GM23248 (cell line): ENCODE measurements around the gene PPARGC1A.

ENCODE experiments used
- EZH2 ChIP-seq: fragments of 200-600 bp; sonication (generic); IDR thresholded peaks from 2 replicates; pipeline ENCODE4 v1.6.1; 2018; ENCODE audit warnings: antibody characterized with exemption, mild to moderate bottlenecking; ENCODE audit not compliant: insufficient read depth, poor library complexity, severe bottlenecking
- EZH2phosphoT487 ChIP-seq: fragments of 200-600 bp; sonication (generic); IDR thresholded peaks from 2 replicates; pipeline ENCODE4 v1.6.1; 2018; ENCODE audit warnings: antibody characterized with exemption, moderate library complexity, mild to moderate bottlenecking, low read depth; ENCODE audit not compliant: insufficient read depth

- TF ChIP-seq EZH2 (no peak), EZH2phosphoT487 (no peak)
Measured at GRCh38 chr4:23857367-23857959, 32.4 kb downstream of the PPARGC1A start.
